Measurements from ENCODE around the gene GOLGA5. TPM values are rescaled to one million over a fixed set of nuclear protein-coding genes. Genes with fewer than 3 reads are reported as not detected.
A peak's percentile ranks its signal among the peaks of the same experiment; 100 is the strongest.

GOLGA5 gene
- polyA plus RNA-seq (2013, experiment 1 of 2) = 24.0 TPM
- 24.2 TPM for polyA plus RNA-seq (2013, experiment 2 of 2)

- no peak within 1 kb of the TSS for H4K8ac ChIP-seq (ENCODE audit: low read depth, low read length)
- H4K91ac ChIP-seq (ENCODE audit: low read depth, low read length, poor library complexity) = no peak within 1 kb of the TSS
- no peaks in the 10 kb centered on the region for H3K9me3 ChIP-seq (replicated peaks in 1 of 2; ENCODE audit: control insufficient read depth in 2 of 2, insufficient read depth in 1 of 2, low read depth in 1 of 2, low read length in 2 of 2)
- H3K4me3 ChIP-seq (ENCODE audit: low read length in 2 of 2) = peak within 1 kb of the TSS; percentile 59 to 98
- H2BK12ac ChIP-seq (ENCODE audit: low read length) = no peak within 1 kb of the TSS
- no peak within 1 kb of the TSS for H2BK5ac ChIP-seq (ENCODE audit: low read length)
- H2BK15ac ChIP-seq (ENCODE audit: low read length) = no peak within 1 kb of the TSS
- no peaks in the 10 kb centered on the region for H3K4me1 ChIP-seq (ENCODE audit: control insufficient read depth in 2 of 2, insufficient read depth in 1 of 2, low read depth in 1 of 2, low read length in 2 of 2)
- H3K79me1 ChIP-seq (ENCODE audit: low read depth, low read length) = peaks cover 3% of the 10 kb centered on the region
- no peaks in the 10 kb centered on the region for H3K27me3 ChIP-seq (ENCODE audit: control insufficient read depth in 3 of 3, insufficient read depth in 3 of 3, low read depth in 1 of 3, low read length in 3 of 3)
- WGBS, 2 donors (ENCODE audit: extremely low coverage in 2 of 2, insufficient read length in 2 of 2, insufficient replicate concordance in 1 of 2) = no CpG with 5 or more reads among the region's 71 CpGs
- H3K14ac ChIP-seq (ENCODE audit: low read length) = no peak within 1 kb of the TSS
- peak within 1 kb of the TSS; percentile 86 for H2AFZ ChIP-seq (ENCODE audit: low read length)
- peaks cover 5 to 19% of the 10 kb centered on the region in 2 donors for H3K36me3 ChIP-seq (replicated peaks in 1 of 2; ENCODE audit: control insufficient read depth in 2 of 2, insufficient read depth in 2 of 2, low read length in 2 of 2)
- H3K18ac ChIP-seq (ENCODE audit: low read length) = peak within 1 kb of the TSS; percentile 44
- H3K4me2 ChIP-seq (ENCODE audit: insufficient read depth, low read length, poor library complexity, severe bottlenecking) = peak within 1 kb of the TSS; percentile 80
- no peak within 1 kb of the TSS for H2BK120ac ChIP-seq (ENCODE audit: low read depth, low read length)
- peak within 1 kb of the TSS; percentile 97 for H3K9ac ChIP-seq (ENCODE audit: low read depth, low read length, poor library complexity)
- peak; percentile 97 for DNase-seq (ENCODE audit: low spot score)
- no peak within 1 kb of the TSS for H3K4ac ChIP-seq (ENCODE audit: low read length)
- peak within 1 kb of the TSS; percentile 36 for H2AK5ac ChIP-seq (ENCODE audit: low read depth, low read length)
- H3K23ac ChIP-seq (ENCODE audit: low read depth, low read length, poor library complexity) = no peak within 1 kb of the TSS
- H3K27ac ChIP-seq (replicated peaks; ENCODE audit: low read length) = no peak within 1 kb of the TSS
These were observed at the start of gene GOLGA5 for GRCh38 chr14:92793709-92794546. TSS of gene GOLGA5 (plus strand) at chr14:92794305. CDS start at chr14:92797438, 3,133 bp downstream.

GRCh38 chr14:92747701-92748258, 46.3 kb upstream of the GOLGA5 start:
- WGBS, 2 donors (ENCODE audit: extremely low coverage in 2 of 2, insufficient read length in 2 of 2, insufficient replicate concordance in 1 of 2) = no CpG with 5 or more reads among the region's 16 CpGs

GRCh38 chr14:92748259-92749016, 45.7 kb upstream of the GOLGA5 start, which contains the start of gene LGMN:
TSS of gene LGMN (minus strand) at chr14:92748627. CDS start at chr14:92732786, 15,841 bp downstream.
- H2BK5ac ChIP-seq (ENCODE audit: low read length) = no peak within 1 kb of the TSS
- peak within 1 kb of the TSS; percentile 94 for H2AFZ ChIP-seq (ENCODE audit: low read length)
- H3K14ac ChIP-seq (ENCODE audit: low read length) = peak within 1 kb of the TSS; percentile 14
- H2BK120ac ChIP-seq (ENCODE audit: low read depth, low read length) = no peak within 1 kb of the TSS
- H3K9ac ChIP-seq (ENCODE audit: low read depth, low read length, poor library complexity) = peak within 1 kb of the TSS; percentile 90
- H3K4me2 ChIP-seq (ENCODE audit: insufficient read depth, low read length, poor library complexity, severe bottlenecking) = peak within 1 kb of the TSS; percentile 93
- DNase-seq (ENCODE audit: low spot score) = peak; percentile 90
- no peaks in the 10 kb centered on the region for H3K79me1 ChIP-seq (ENCODE audit: low read depth, low read length)
- H4K8ac ChIP-seq (ENCODE audit: low read depth, low read length) = no peak within 1 kb of the TSS
- no peak within 1 kb of the TSS for H3K4ac ChIP-seq (ENCODE audit: low read length)
- H2BK12ac ChIP-seq (ENCODE audit: low read length) = no peak within 1 kb of the TSS
- H3K4me1 ChIP-seq (ENCODE audit: control insufficient read depth in 2 of 2, insufficient read depth in 1 of 2, low read depth in 1 of 2, low read length in 2 of 2) = peaks cover 0 to 8% of the 10 kb centered on the region in 2 donors
- H3K27ac ChIP-seq (replicated peaks; ENCODE audit: low read length) = no peak within 1 kb of the TSS
- H3K36me3 ChIP-seq (replicated peaks in 1 of 2; ENCODE audit: control insufficient read depth in 2 of 2, insufficient read depth in 2 of 2, low read length in 2 of 2) = no peaks in the 10 kb centered on the region
- H3K4me3 ChIP-seq (ENCODE audit: low read length in 2 of 2) = peak within 1 kb of the TSS; percentile 78 to 98
- peak within 1 kb of the TSS; percentile 90 for H3K23ac ChIP-seq (ENCODE audit: low read depth, low read length, poor library complexity)
- peak within 1 kb of the TSS; percentile 17 for H2AK5ac ChIP-seq (ENCODE audit: low read depth, low read length)
- no CpG with 5 or more reads among the region's 50 CpGs for WGBS, 2 donors (ENCODE audit: extremely low coverage in 2 of 2, insufficient read length in 2 of 2, insufficient replicate concordance in 1 of 2)
- no peak within 1 kb of the TSS for H4K91ac ChIP-seq (ENCODE audit: low read depth, low read length, poor library complexity)
- H3K18ac ChIP-seq (ENCODE audit: low read length) = peak within 1 kb of the TSS; percentile 96
- no peak within 1 kb of the TSS for H2BK15ac ChIP-seq (ENCODE audit: low read length)
- H3K27me3 ChIP-seq (ENCODE audit: control insufficient read depth in 3 of 3, insufficient read depth in 3 of 3, low read depth in 1 of 3, low read length in 3 of 3) = no peaks in the 10 kb centered on the region
- no peaks in the 10 kb centered on the region for H3K9me3 ChIP-seq (replicated peaks in 1 of 2; ENCODE audit: control insufficient read depth in 2 of 2, insufficient read depth in 1 of 2, low read depth in 1 of 2, low read length in 2 of 2)

More at GRCh38 chr14:92747701-92748258, 46.3 kb upstream of the GOLGA5 start:
- DNase-seq (ENCODE audit: low spot score) = no peak
- Histone ChIP-seq H3K79me1 (ENCODE audit: low read depth, low read length) (no peaks in the 10 kb centered on the region), H3K4ac (ENCODE audit: low read length) (no peak overlapping the region), H2BK120ac (ENCODE audit: low read depth, low read length) (no peak overlapping the region), H3K9me3 (replicated peaks in 1 of 2; ENCODE audit: control insufficient read depth in 2 of 2, insufficient read depth in 1 of 2, low read depth in 1 of 2, low read length in 2 of 2) (no peaks in the 10 kb centered on the region), H2BK5ac (ENCODE audit: low read length) (no peak overlapping the region), H3K9ac (ENCODE audit: low read depth, low read length, poor library complexity) (peak overlapping the region; percentile 90), H3K4me1 (ENCODE audit: control insufficient read depth in 2 of 2, insufficient read depth in 1 of 2, low read depth in 1 of 2, low read length in 2 of 2) (peaks cover 0 to 8% of the 10 kb centered on the region in 2 donors), H3K36me3 (replicated peaks in 1 of 2; ENCODE audit: control insufficient read depth in 2 of 2, insufficient read depth in 2 of 2, low read length in 2 of 2) (peaks cover 0 to 1% of the 10 kb centered on the region in 2 donors), H3K27ac (replicated peaks; ENCODE audit: low read length) (no peak overlapping the region), H3K14ac (ENCODE audit: low read length) (peak overlapping the region; percentile 14), H3K23ac (ENCODE audit: low read depth, low read length, poor library complexity) (no peak overlapping the region), H3K4me2 (ENCODE audit: insufficient read depth, low read length, poor library complexity, severe bottlenecking) (peak overlapping the region; percentile 93), H3K18ac (ENCODE audit: low read length) (peak overlapping the region; percentile 96), H2BK12ac (ENCODE audit: low read length) (no peak overlapping the region), H3K27me3 (ENCODE audit: control insufficient read depth in 3 of 3, insufficient read depth in 3 of 3, low read depth in 1 of 3, low read length in 3 of 3) (no peaks in the 10 kb centered on the region), H2BK15ac (ENCODE audit: low read length) (no peak overlapping the region), H4K8ac (ENCODE audit: low read depth, low read length) (no peak overlapping the region), H2AFZ (ENCODE audit: low read length) (peak overlapping the region; percentile 94), H4K91ac (ENCODE audit: low read depth, low read length, poor library complexity) (no peak overlapping the region), H3K4me3 (ENCODE audit: low read length in 2 of 2) (peak overlapping the region; percentile 78 to 98), H2AK5ac (ENCODE audit: low read depth, low read length) (peak overlapping the region; percentile 17)
